Mesodermal cell (in vitro differentiated cells): ENCODE results near the gene VSTM5.

Experiments used
- H3K27ac ChIP-seq: 2 replicates; pipeline ENCODE4 v1.7.0; 2013; ENCODE audit warnings: mild to moderate bottlenecking, low read depth, low read length, moderate library complexity; ENCODE audit not compliant: severe bottlenecking
- H3K36me3 ChIP-seq: 2 replicates; pipeline ENCODE4 v1.7.1; 2013; ENCODE audit warnings: mild to moderate bottlenecking, low read length, moderate library complexity; ENCODE audit not compliant: control insufficient read depth, insufficient read depth
- H3K4me1 ChIP-seq: one replicate; pipeline ENCODE4 v1.7.1; 2013; ENCODE audit warnings: mild to moderate bottlenecking, low read length; ENCODE audit not compliant: insufficient read depth, control insufficient read depth, poor library complexity, severe bottlenecking
- H3K4me3 ChIP-seq: 2 replicates; pipeline ENCODE4 v1.7.0; 2013; ENCODE audit warnings: low read length, control low read depth, mild to moderate bottlenecking; ENCODE audit not compliant: insufficient read depth, poor library complexity, severe bottlenecking; ENCODE audit errors: extremely low read depth
- H3K9me3 ChIP-seq: 2 replicates; pipeline ENCODE4 v1.7.1; 2013; ENCODE audit warnings: mild to moderate bottlenecking, low read length, moderate library complexity; ENCODE audit not compliant: control insufficient read depth
- WGBS, 2 experiments: methylation state at CpG; one replicate each; pipeline ENCODE4 v1.1.5; 2013; ENCODE audit warnings: missing lambda C conversion rate in 2 of 2; ENCODE audit not compliant: insufficient coverage in 2 of 2; 5-methylcytosine and 5-hydroxymethylcytosine counted together

Gene VSTM5

GRCh38 chr11:93821617-93822016, 28.8 kb downstream of the VSTM5 start:
- Histone ChIP-seq H3K4me3 (no peak overlapping the region), H3K9me3 (no peaks in the 10 kb centered on the region), H3K4me1 (no peaks in the 10 kb centered on the region), H3K27ac (no peak overlapping the region), H3K36me3 (no peaks in the 10 kb centered on the region)
- WGBS, 2 experiments = 83 to 100% methylated on average over 2 of the region's 2 CpGs

- Histone ChIP-seq H3K27ac (no peak overlapping the region), H3K9me3 (no peaks in the 10 kb centered on the region), H3K4me1 (no peaks in the 10 kb centered on the region), H3K4me3 (no peak overlapping the region), H3K36me3 (peaks cover 3% of the 10 kb centered on the region)
- 94 to 95% methylated on average over 11 to 13 of the region's 14 CpGs for WGBS, 2 experiments
Observed at GRCh38 chr11:93820847-93821246, 29.6 kb downstream of the VSTM5 start.

- Histone ChIP-seq H3K36me3 (peaks cover 8% of the 10 kb centered on the region), H3K27ac (no peak overlapping the region), H3K9me3 (no peaks in the 10 kb centered on the region), H3K4me1 (no peaks in the 10 kb centered on the region), H3K4me3 (no peak overlapping the region)
- WGBS, 2 experiments = 84 to 95% methylated on average over 7 of the region's 8 CpGs
Observed at GRCh38 chr11:93819966-93820695, 30.3 kb downstream of the VSTM5 start.

GRCh38 chr11:93817426-93818348, 32.7 kb downstream of the VSTM5 start:
- peaks cover 30% of the 10 kb centered on the region for H3K36me3 ChIP-seq
- peak overlapping the region; percentile 39 for H3K27ac ChIP-seq
- no peaks in the 10 kb centered on the region for H3K9me3 ChIP-seq
- no peak overlapping the region for H3K4me3 ChIP-seq
- H3K4me1 ChIP-seq = no peaks in the 10 kb centered on the region
- 85 to 95% methylated on average over 3 of the region's 4 CpGs for WGBS, 2 experiments

- Histone ChIP-seq H3K27ac (peak overlapping the region; percentile 47), H3K36me3 (peaks cover 55% of the 10 kb centered on the region), H3K4me3 (no peak overlapping the region), H3K4me1 (no peaks in the 10 kb centered on the region), H3K9me3 (no peaks in the 10 kb centered on the region)
- 86 to 92% methylated on average over 5 of the region's 6 CpGs for WGBS, 2 experiments
Observed at GRCh38 chr11:93814966-93815633, 35.3 kb downstream of the VSTM5 start.

GRCh38 chr11:93813974-93814373, 36.4 kb downstream of the VSTM5 start:
- no peaks in the 10 kb centered on the region for H3K4me1 ChIP-seq
- H3K9me3 ChIP-seq = no peaks in the 10 kb centered on the region
- peaks cover 62% of the 10 kb centered on the region for H3K36me3 ChIP-seq
- H3K27ac ChIP-seq = no peak overlapping the region
- WGBS, 2 experiments = 93 to 94% methylated on average over 2 to 4 of the region's 5 CpGs
- no peak overlapping the region for H3K4me3 ChIP-seq

GRCh38 chr11:93807980-93808379, 42.4 kb downstream of the VSTM5 start:
- WGBS, 2 experiments = 79 to 100% methylated on average over 1 to 2 of the region's 3 CpGs
- Histone ChIP-seq H3K4me1 (no peaks in the 10 kb centered on the region), H3K9me3 (no peaks in the 10 kb centered on the region), H3K4me3 (no peak overlapping the region), H3K36me3 (peaks cover 85% of the 10 kb centered on the region), H3K27ac (no peak overlapping the region)

GRCh38 chr11:93804879-93805278, 45.5 kb downstream of the VSTM5 start:
- no CpG with 5 or more reads among the region's 2 CpGs for WGBS, 2 experiments
- Histone ChIP-seq H3K36me3 (peaks cover 86% of the 10 kb centered on the region), H3K4me3 (no peak overlapping the region), H3K27ac (no peak overlapping the region), H3K4me1 (no peaks in the 10 kb centered on the region), H3K9me3 (no peaks in the 10 kb centered on the region)

GRCh38 chr11:93801366-93801765, 49.1 kb downstream of the VSTM5 start:
- Histone ChIP-seq H3K36me3 (peaks cover 86% of the 10 kb centered on the region), H3K27ac (no peak overlapping the region), H3K4me1 (no peaks in the 10 kb centered on the region), H3K9me3 (no peaks in the 10 kb centered on the region), H3K4me3 (no peak overlapping the region)
- WGBS, 2 experiments = 87% methylated on average over 2 of the region's 2 CpGs; no CpG with 5 or more reads in 1 of the 2 experiments

- H3K36me3 ChIP-seq = peaks cover 94% of the 10 kb centered on the region
- no peaks in the 10 kb centered on the region for H3K4me1 ChIP-seq
- no peak overlapping the region for H3K27ac ChIP-seq
- 82 to 100% methylated on average over 2 to 3 of the region's 6 CpGs for WGBS, 2 experiments
- H3K9me3 ChIP-seq = no peaks in the 10 kb centered on the region
- no peak overlapping the region for H3K4me3 ChIP-seq
Observed at GRCh38 chr11:93796441-93797231, 53.8 kb downstream of the VSTM5 start.
